ENCODE results near the gene LRRC51.
"Not testable (repeated sequence)": the region's sequence is repeated elsewhere in the genome, so short reads cannot be mapped to it uniquely, and the experiment has no call there.

Gene LRRC51

DNA sequence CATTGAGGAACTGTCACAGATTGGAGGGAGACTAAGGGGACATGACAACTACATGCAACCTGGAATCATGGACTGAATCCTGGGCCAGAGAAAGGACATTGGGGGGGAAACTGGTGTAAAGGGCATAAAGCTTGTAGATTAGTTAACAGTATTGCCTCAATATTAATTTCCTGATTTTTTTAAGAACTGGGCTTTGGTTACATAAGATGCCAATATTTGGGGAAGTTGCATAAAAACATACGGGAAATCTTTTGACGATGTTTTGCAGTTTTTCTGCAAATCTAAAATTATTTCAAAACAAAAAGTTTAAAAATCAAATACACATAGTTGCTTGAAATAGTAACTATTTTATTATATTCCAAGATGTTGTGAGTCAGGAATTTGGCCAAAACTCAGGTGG lies 52.0 kb downstream of the LRRC51 start:
- no peak for TF ChIP-seq CTCF (IDR thresholded peaks at IDR 0.05; ENCODE audit: low read depth, low read length)
- DNase-seq (ENCODE audit: extremely low read depth, low read depth), result no peak

DNA sequence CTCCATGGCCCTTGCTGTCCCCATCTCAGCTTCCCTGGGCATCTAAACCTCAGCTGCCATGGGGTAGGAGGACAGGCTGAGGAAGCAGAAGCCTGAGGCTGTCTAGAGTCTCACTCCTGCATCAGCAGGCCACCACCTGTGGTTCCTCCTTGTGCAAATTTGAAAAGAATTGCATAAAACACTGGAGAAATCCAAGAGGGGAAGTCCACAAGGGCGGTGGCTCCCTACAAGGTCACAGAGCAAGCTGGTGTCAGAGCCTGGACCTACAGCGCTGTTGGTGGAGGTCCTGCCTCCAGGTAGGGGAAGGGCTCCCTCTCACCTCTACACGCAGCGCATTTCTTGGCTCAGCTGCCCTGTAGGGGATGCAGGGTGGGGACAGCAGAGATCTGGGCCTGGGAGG lies 54.8 kb downstream of the LRRC51 start, which contains the start of gene FOLR3:
FOLR3 (plus strand) TSS at position 253 of the 400 bp plus-strand sequence. CDS start 228 bp downstream, outside the sequence.
- DNase-seq (ENCODE audit: extremely low read depth, low read depth), result not testable (repeated sequence)

GRCh38 chr11:72135891-72136683 lies 55.4 kb downstream of the LRRC51 start:
- no peak for DNase-seq (ENCODE audit: extremely low read depth, low read depth)
- TF ChIP-seq CTCF (IDR thresholded peaks at IDR 0.05; ENCODE audit: low read depth, low read length), result no peak

DNA sequence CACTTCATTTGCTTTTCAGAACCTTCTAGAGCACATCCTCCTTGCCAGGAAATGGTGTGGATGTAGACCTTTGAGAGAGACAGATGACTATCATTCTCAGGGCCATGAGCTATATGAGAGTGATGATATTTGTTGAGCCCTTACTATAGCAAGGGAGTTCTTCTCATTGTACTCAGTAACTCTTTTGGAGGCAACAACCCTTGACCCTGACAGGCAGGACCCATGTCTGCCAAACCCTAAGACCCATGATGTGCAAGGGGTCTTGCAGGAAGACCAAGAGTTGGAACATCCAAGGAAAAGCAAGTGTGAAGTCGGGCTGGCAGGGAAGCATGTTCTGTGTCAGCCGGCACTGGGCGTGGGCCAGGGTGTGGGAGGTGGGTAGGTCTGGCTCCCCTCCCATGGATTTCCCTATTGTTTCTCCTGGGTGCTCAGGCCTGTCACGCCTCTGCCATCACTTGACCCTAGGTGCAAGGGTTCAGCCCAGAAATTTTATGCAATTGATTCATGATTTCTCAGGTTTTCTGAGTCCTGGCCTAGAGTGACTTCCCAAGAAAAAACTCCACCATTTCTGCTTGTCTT lies 56.1 kb downstream of the LRRC51 start:
- TF ChIP-seq CTCF (IDR thresholded peaks at IDR 0.05; ENCODE audit: low read depth, low read length), result no peak
- DNase-seq (ENCODE audit: extremely low read depth, low read depth), result no peak

GRCh38 chr11:72138821-72139390 lies 58.3 kb downstream of the LRRC51 start:
- DNase-seq (ENCODE audit: extremely low read depth, low read depth), result no peak
- no peak for TF ChIP-seq CTCF (IDR thresholded peaks at IDR 0.05; ENCODE audit: low read depth, low read length)

DNA sequence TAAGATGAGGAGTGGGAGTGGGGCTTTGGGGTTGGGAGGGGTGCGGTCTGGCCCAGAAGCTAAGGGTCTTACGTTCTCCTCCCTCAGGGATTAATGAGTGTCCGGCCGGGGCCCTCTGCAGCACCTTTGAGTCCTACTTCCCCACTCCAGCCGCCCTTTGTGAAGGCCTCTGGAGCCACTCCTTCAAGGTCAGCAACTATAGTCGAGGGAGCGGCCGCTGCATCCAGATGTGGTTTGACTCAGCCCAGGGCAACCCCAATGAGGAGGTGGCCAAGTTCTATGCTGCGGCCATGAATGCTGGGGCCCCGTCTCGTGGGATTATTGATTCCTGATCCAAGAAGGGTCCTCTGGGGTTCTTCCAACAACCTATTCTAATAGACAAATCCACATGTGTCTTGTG lies 58.9 kb downstream of the LRRC51 start:
- no peak for TF ChIP-seq CTCF (IDR thresholded peaks at IDR 0.05; ENCODE audit: low read depth, low read length)
- DNase-seq (ENCODE audit: extremely low read depth, low read depth), result no peak

GRCh38 chr11:72140661-72141060 lies 60.0 kb downstream of the LRRC51 start:
- DNase-seq (ENCODE audit: extremely low read depth, low read depth), result no peak
- no peak for TF ChIP-seq CTCF (IDR thresholded peaks at IDR 0.05; ENCODE audit: low read depth, low read length)

Data from AG09319 (cell line).